Head of caudate nucleus (tissue), 42 donors: Measurements from ENCODE around the gene AHCTF1.

Source experiments
- DNase-seq, 42 donors: peaks; one replicate each; pipeline versions ENCODE4 v3.0.0 to v3.0.0-alpha.2; 2020 to 2021; ENCODE audit warnings: mixed read lengths in 7 of 42
- intact Hi-C: fragments of 100-400 bp; cut with DNase I; formaldehyde crosslinking; loops from one replicate; pipeline ENCODE4 v1.15.0; 2022

The AHCTF1 gene

GRCh38 chr1:246805135-246805716, 126.5 kb downstream of the AHCTF1 start:
- intact Hi-C loops = no loop called here
- DNase-seq = no peak

- no peak for DNase-seq
- intact Hi-C loops = no loop called here
Measured at GRCh38 chr1:246803883-246804282, 127.9 kb downstream of the AHCTF1 start.

GRCh38 chr1:246803373-246803772, 128.4 kb downstream of the AHCTF1 start:
- DNase-seq = no peak
- intact Hi-C loops = no loop called here

- DNase-seq = peak in 2 of 42 donors; percentile 0 to 19
- intact Hi-C loops = no loop called here
Measured at GRCh38 chr1:246801241-246802020, 130.3 kb downstream of the AHCTF1 start.

- intact Hi-C loops = no loop called here
- DNase-seq = peak in 1 of 42 donors; percentile 27
Measured at GRCh38 chr1:246800756-246801155, 131.0 kb downstream of the AHCTF1 start.

GRCh38 chr1:246800356-246800755, 131.4 kb downstream of the AHCTF1 start:
- peak in 1 of 42 donors; percentile 7 for DNase-seq
- intact Hi-C loops = no loop called here

- DNase-seq = no peak
Measured at GRCh38 chr1:246798606-246799496, 132.9 kb downstream of the AHCTF1 start.

GRCh38 chr1:246798107-246798506, 133.6 kb downstream of the AHCTF1 start:
- no peak for DNase-seq
- intact Hi-C loops = no loop called here

More at GRCh38 chr1:246798606-246799496, 132.9 kb downstream of the AHCTF1 start:
- intact Hi-C loops = no loop called here

GRCh38 chr1:246797597-246797996, 134.2 kb downstream of the AHCTF1 start:
- intact Hi-C loops = no loop called here
- no peak for DNase-seq

GRCh38 chr1:246797157-246797556, 134.6 kb downstream of the AHCTF1 start:
- intact Hi-C loops = no loop called here
- DNase-seq = no peak

- intact Hi-C loops = no loop called here
- DNase-seq = no peak
Measured at GRCh38 chr1:246795906-246796694, 135.6 kb downstream of the AHCTF1 start.

GRCh38 chr1:246794828-246795671, 136.7 kb downstream of the AHCTF1 start:
- intact Hi-C loops = no loop called here
- DNase-seq = no peak

GRCh38 chr1:246794048-246794827, 137.5 kb downstream of the AHCTF1 start:
- intact Hi-C loops = no loop called here
- no peak for DNase-seq

- intact Hi-C loops = no loop called here
- DNase-seq = no peak
Measured at GRCh38 chr1:246793356-246793896, 138.3 kb downstream of the AHCTF1 start.

- intact Hi-C loops = no loop called here
- no peak for DNase-seq
Measured at GRCh38 chr1:246792603-246793002, 139.1 kb downstream of the AHCTF1 start.

- DNase-seq = no peak
Measured at GRCh38 chr1:246791303-246791918, 140.3 kb downstream of the AHCTF1 start.

GRCh38 chr1:246790833-246791232, 140.9 kb downstream of the AHCTF1 start:
- no peak for DNase-seq
- intact Hi-C loops = no loop called here

More at GRCh38 chr1:246791303-246791918, 140.3 kb downstream of the AHCTF1 start:
- intact Hi-C loops = no loop called here
